NCI-H1930 (cell line): ENCODE results near the gene MME.
"Not testable (repeated sequence)": the region's sequence is repeated elsewhere in the genome, so short reads cannot be mapped to it uniquely, and the experiment has no call there.

Source experiments
- DNase-seq, 2 experiments: peaks; one replicate each; lab custom pipeline; 2025; lab: John Stamatoyannopoulos, UW

MME gene

GRCh38 chr3:155193868-155194267 is 113.7 kb downstream of the MME start:
- no peak for DNase-seq

GRCh38 chr3:155194973-155195957 is 115.1 kb downstream of the MME start:
- DNase-seq: no peak

- DNase-seq: no peak
These were observed 116.3 kb downstream of the MME start for GRCh38 chr3:155196131-155197021.

GRCh38 chr3:155197786-155198185 is 117.7 kb downstream of the MME start:
- no peak for DNase-seq

GRCh38 chr3:155202626-155203025 is 122.5 kb downstream of the MME start:
- no peak for DNase-seq

- DNase-seq: no peak
These were observed 124.7 kb downstream of the MME start for GRCh38 chr3:155204851-155205250.

- no peak for DNase-seq
These were observed 128.2 kb downstream of the MME start for GRCh38 chr3:155208183-155208800.

GRCh38 chr3:155210736-155211135 is 130.6 kb downstream of the MME start:
- DNase-seq: no peak

- no peak for DNase-seq
These were observed 131.1 kb downstream of the MME start for GRCh38 chr3:155211266-155211665.

GRCh38 chr3:155211940-155212339 is 131.8 kb downstream of the MME start:
- DNase-seq: no peak

- DNase-seq: not testable (repeated sequence)
These were observed 135.9 kb downstream of the MME start for GRCh38 chr3:155216007-155216406.

- no peak for DNase-seq
These were observed 137.5 kb downstream of the MME start for GRCh38 chr3:155217591-155217990.

- DNase-seq: no peak
These were observed 138.3 kb downstream of the MME start for GRCh38 chr3:155218462-155218861.

GRCh38 chr3:155219106-155219505 is 139.0 kb downstream of the MME start:
- no peak for DNase-seq

GRCh38 chr3:155225417-155225816 is 145.3 kb downstream of the MME start:
- DNase-seq: no peak

GRCh38 chr3:155227141-155227540 is 147.0 kb downstream of the MME start:
- no peak for DNase-seq

- no peak for DNase-seq
These were observed 148.6 kb downstream of the MME start for GRCh38 chr3:155228676-155229075.

- DNase-seq: no peak
These were observed 149.0 kb downstream of the MME start for GRCh38 chr3:155229086-155229485.

GRCh38 chr3:155230382-155230781 is 150.3 kb downstream of the MME start:
- DNase-seq: no peak

GRCh38 chr3:155231792-155232191 is 151.7 kb downstream of the MME start:
- no peak for DNase-seq

GRCh38 chr3:155232605-155233004 is 152.5 kb downstream of the MME start:
- DNase-seq: no peak

GRCh38 chr3:155233213-155233612 is 153.1 kb downstream of the MME start:
- DNase-seq: no peak
